GM12801 (cell line): Measurements from ENCODE around the gene DCAF11.

Experiments used
- TF ChIP-seq, protein P1 (sequence below): IDR thresholded peaks from one replicate; pipeline ENCODE4 v1.5.1; 2011; ENCODE audit warnings: control low read depth; ENCODE audit not compliant: insufficient read length; ENCODE audit errors: extremely low read depth

DCAF11 gene

DNA sequence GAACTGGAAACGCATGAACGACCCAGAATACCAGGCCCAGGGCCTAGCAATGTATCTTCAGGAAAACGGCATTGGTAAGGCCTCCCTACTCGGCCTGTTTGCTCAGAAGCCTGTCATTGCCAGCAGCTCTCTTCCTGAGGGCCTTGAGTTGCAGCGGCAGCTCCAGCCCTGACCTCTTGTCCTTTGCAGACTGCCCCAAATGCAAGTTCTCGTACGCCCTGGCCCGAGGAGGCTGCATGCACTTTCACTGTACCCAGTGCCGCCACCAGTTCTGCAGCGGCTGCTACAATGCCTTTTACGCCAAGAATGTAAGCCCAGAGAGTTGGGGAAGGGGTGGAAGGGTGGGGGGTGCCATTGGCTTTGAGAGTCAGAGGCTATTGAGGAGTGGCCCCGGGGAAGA lies 42.8 kb downstream of the DCAF11 start:
- TF ChIP-seq, protein P1, sequence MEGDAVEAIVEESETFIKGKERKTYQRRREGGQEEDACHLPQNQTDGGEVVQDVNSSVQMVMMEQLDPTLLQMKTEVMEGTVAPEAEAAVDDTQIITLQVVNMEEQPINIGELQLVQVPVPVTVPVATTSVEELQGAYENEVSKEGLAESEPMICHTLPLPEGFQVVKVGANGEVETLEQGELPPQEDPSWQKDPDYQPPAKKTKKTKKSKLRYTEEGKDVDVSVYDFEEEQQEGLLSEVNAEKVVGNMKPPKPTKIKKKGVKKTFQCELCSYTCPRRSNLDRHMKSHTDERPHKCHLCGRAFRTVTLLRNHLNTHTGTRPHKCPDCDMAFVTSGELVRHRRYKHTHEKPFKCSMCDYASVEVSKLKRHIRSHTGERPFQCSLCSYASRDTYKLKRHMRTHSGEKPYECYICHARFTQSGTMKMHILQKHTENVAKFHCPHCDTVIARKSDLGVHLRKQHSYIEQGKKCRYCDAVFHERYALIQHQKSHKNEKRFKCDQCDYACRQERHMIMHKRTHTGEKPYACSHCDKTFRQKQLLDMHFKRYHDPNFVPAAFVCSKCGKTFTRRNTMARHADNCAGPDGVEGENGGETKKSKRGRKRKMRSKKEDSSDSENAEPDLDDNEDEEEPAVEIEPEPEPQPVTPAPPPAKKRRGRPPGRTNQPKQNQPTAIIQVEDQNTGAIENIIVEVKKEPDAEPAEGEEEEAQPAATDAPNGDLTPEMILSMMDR = no peak

DNA sequence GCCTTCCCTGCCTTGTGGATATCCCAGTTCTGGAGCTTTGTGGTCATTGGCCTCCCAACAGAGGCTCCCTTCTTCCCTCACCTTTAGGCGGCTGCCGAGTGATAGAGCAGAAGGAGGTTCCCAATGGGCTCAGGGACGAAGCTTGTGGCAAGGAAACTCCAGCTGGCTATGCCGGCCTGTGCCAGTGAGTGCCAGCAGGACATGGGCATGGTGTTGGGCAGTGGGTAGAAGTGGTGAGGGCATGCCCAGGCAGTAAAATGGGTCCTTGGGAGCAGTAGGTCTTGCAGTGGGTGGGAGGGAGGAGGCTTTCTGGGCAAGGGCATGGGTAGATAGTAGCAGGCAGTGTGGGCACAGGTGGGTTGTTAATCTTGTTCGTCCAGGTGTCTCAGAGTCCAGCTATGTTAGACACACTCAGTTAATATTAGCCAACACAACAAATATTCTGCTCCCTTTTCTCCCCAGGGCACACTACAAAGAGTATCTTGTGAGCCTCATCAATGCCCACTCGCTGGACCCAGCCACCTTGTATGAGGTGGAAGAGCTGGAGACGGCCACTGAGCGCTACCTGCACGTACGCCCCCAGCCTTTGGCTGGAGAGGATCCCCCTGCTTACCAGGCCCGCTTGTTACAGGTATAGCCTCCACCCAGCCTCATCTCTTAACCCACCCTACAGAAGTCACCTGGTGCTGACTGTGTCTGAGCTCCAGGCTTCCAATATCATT lies 45.4 kb downstream of the DCAF11 start:
- TF ChIP-seq, protein P1 = no peak

DNA sequence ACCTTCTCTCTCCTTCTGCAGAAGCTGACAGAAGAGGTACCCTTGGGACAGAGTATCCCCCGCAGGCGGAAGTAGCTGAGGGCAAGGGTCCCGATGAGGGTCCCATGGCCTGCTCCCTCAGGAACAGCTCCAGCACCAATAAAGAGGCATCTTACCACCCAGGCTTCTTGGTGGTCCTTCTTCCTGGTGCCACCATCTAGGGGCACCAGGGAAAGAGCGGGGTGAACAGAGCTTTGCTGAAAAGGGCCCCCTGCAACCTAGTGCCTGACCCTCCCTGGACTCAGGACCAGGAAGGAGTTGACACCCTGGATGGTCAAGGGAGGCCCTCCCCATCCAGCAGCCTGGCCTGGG lies 45.9 kb downstream of the DCAF11 start:
- TF ChIP-seq, protein P1 = no peak

DNA sequence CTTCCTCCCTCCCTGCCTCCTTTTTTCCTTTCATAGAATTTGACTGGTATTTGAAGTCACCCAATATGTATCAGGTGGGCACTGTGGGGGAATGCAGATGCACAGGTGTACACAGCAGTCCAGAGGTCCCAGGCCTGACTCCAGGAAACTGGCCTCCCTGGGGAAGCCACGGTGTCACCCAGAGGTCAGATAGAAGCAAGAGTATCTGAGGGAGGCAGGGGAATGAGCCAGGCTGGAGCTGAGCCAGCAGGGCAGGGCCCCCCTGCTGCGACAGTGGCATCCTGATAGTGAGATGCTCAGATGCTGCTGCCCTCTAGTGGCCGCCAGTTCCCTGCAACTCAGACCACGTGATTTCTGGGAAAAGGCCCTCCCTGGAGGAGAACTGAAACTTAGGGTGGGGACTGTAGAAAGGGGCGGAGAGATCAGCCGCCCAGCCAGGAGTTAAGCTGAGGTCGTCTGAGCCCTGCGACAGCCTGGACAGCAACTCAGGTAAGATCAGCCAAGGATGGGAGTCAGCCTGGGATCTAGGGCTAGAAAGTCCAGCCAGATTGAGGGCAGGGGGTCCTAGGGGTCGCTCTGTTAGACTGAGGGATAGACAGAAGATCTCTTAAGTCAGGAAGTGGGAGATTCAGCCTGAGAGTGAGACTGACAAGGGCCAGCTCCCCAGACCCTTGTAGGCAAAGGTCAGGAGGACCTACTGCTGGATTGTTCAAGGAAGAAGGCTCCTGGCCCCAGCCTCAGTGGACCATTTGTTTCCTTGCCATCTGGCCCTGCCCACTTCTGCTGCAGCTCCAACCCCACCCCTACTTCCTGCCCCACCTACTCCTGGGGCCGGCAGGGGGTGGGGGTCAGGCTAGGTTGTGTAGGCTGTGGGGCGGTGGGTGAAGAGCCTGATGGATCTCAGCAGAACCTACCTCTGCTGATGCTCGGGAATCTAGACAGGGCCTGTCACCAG lies 46.5 kb downstream of the DCAF11 start, which contains the start of gene IRF9:
Gene IRF9, plus strand, starts transcription at position 416 of the 955 bp plus-strand sequence. CDS start 880 bp downstream, outside the sequence.
- TF ChIP-seq, protein P1 = peak; percentile 65

DNA sequence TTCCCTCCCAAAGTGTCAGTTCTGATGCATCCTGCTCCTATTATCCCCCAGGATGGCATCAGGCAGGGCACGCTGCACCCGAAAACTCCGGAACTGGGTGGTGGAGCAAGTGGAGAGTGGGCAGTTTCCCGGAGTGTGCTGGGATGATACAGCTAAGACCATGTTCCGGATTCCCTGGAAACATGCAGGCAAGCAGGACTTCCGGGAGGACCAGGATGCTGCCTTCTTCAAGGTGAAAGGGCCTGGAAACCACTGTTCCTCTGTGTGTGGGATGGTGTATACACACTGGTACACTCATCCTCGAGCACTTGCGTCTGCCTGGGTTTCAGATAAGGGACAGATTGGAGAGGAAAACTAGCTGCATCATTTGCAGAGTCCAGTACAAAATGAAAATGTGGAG lies 47.5 kb downstream of the DCAF11 start:
- TF ChIP-seq, protein P1 = no peak

DNA sequence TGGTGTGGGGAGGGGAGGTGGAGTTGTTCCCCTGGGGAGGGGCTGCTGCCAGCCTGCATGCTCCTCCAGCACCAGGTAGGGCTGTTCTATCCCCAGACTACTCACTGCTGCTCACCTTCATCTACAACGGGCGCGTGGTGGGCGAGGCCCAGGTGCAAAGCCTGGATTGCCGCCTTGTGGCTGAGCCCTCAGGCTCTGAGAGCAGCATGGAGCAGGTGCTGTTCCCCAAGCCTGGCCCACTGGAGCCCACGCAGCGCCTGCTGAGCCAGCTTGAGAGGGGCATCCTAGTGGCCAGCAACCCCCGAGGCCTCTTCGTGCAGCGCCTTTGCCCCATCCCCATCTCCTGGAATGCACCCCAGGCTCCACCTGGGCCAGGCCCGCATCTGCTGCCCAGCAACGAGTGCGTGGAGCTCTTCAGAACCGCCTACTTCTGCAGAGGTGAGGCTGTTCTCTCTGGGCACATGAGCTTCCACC lies 50.0 kb downstream of the DCAF11 start:
- TF ChIP-seq, protein P1 = no peak

DNA sequence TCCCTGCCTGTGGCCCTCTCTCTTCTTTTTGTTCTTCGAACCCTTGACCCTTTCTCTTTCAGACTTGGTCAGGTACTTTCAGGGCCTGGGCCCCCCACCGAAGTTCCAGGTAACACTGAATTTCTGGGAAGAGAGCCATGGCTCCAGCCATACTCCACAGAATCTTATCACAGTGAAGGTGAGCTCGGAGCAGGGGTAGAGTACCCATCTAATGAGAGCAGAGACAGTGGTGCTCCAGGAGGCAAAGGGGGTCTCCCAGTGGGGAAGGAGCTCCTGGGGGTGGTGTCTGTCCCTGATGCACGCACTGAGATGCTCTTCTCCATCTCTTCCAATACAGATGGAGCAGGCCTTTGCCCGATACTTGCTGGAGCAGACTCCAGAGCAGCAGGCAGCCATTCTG lies 51.2 kb downstream of the DCAF11 start:
- TF ChIP-seq, protein P1 = no peak
